ENCODE data around the gene LYPD1. TPM values are rescaled to one million over a fixed set of nuclear protein-coding genes. Genes with fewer than 3 reads are reported as not detected.
"Not testable (repeated sequence)": the region's sequence is repeated elsewhere in the genome, so short reads cannot be mapped to it uniquely, and the experiment has no call there.

LYPD1 gene
- total RNA-seq, 4 donors from 2014 or later = 0.15 to 6.1 (median 1.6) TPM

DNA sequence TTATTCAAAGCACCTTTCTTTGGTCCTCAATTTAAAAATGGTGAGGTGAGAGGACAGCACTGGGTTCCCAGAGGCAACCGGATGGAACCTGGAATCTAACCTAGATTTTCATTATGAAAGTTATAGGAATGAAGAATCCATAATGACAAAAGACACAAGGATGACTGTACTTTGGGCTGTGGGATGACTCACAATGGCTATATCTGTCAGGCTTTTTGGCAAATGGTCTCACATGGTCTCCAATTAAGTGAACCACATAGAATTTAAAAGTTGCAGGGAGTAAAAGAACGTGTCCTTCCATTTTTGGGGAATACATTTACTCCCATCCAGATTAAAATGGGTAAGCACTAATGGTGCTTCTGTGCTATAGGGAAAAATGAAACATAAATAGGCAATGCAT is 31.8 kb upstream of the LYPD1 start:
- Histone ChIP-seq H3K36me3 (no peaks in the 10 kb centered on the region), H3K4me3 (no peak overlapping the region), H3K27me3 (no peaks in the 10 kb centered on the region), H3K27ac (no peak overlapping the region), H3K9me3 (no peaks in the 10 kb centered on the region), H3K4me1 (no peaks in the 10 kb centered on the region)
- DNase-seq = no peak
- WGBS, 2 donors = 68 to 74% methylated on average over 2 of the region's 2 CpGs
- intact Hi-C loops (cut with DNase I) = no loop called here
- no peak for TF ChIP-seq CTCF (IDR thresholded peaks at IDR 0.05)

DNA sequence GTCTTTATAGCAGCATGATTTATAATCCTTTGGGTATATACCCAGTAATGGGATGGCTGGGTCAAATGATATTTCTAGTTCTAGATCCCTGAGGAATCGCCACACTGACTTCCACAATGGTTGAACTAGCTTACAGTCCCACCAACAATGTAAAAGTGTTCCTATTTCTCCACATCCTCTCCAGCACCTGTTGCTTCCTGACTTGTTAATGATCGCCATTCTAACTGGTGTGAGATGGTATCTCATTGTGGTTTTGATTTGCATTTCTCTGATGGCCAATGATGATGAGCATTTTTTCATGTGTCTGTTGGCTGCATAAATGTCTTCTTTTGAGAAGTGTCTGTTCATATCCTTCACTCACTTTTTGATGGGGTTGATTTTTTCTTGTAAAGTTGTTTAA is 29.8 kb upstream of the LYPD1 start:
- DNase-seq; H3K27me3 ChIP-seq; H3K36me3 ChIP-seq; H3K9me3 ChIP-seq; H3K4me1 ChIP-seq; intact Hi-C loops (cut with DNase I); H3K4me3 ChIP-seq; H3K27ac ChIP-seq: not testable (repeated sequence)
- 85 to 88% methylated on average over 1 to 2 of the region's 2 CpGs for WGBS, 2 donors

DNA sequence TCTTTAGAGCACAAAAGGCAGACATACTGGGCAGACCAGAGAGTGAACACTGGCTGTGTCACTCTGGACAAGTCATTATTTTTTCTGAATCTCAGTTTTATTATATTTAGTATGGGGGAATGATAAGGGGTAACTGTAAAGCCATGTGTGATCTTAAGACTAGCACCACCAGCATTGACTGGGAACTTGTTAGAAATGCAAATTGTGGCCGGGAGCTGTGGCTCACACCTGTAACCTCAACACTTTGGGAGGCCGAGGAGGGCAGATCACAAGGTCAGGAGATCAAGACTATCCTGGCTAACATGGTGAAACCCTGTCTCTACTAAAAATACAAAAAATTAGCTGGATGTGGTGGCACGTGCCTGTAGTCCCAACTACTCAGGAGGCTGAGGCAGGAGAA is 28.3 kb upstream of the LYPD1 start:
- DNase-seq; H3K36me3 ChIP-seq; intact Hi-C loops (cut with DNase I); H3K4me1 ChIP-seq; H3K27ac ChIP-seq; H3K27me3 ChIP-seq; H3K9me3 ChIP-seq; H3K4me3 ChIP-seq: not testable (repeated sequence)
- WGBS, 2 donors = 72 to 91% methylated on average over 3 of the region's 3 CpGs

DNA sequence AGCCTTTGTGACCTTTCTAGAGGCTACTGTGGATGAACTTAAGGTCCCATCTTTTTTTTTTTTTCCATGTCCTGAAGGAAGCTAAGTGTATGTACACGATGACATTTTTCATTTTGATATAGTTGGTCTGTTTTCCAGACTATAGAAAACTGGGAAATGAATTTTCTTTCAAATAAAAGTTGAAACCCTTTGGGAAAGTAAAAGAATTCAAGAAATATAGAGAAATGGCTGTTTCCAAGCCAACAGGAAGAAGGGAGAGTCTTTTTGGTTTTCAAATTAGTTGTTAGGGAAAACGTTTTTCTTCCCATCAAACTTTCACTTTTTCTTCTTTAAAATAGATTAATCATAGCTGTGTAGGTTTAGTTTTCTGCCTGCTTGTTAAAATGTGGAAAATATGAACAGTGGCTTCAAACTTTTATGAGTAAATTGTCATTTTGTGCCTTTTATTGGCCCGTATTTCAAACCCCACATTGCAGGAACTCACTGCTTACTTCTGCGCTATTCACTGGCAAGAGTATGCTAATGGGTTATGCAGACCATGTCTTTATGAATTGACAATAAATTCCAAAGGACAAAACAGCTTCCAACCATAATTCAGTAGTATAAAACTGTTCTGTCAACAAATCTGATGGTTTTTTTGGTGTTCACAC is 27.7 kb upstream of the LYPD1 start:
- Histone ChIP-seq H3K4me3 (no peak overlapping the region), H3K36me3 (no peaks in the 10 kb centered on the region), H3K9me3 (no peaks in the 10 kb centered on the region), H3K4me1 (no peaks in the 10 kb centered on the region), H3K27ac (no peak overlapping the region), H3K27me3 (no peaks in the 10 kb centered on the region)
- WGBS, 2 donors = 69 to 70% methylated on average over 4 of the region's 4 CpGs
- TF ChIP-seq POLR2A (IDR thresholded peaks at IDR 0.05) (no peak), CTCF (IDR thresholded peaks at IDR 0.05) (no peak)
- no peak for DNase-seq
- intact Hi-C loops (cut with DNase I) = no loop called here

DNA sequence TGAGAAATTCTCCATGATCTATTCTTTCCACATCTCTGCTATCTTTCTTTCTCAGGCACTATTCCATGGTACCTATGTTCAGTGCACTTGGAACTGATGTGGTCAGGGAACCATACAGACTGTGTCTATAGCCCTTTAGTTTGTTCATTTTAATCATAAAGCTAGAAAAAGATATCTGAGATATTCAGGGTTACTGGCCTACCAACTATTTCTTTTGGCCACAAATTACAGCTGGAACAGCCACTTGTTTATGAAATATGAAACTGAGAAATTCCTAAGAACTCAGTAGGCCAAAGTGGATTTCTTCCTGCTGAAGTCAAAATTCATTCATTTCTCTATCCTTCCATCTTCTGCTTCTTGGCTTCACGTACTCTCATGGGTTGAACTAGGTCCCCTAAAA is 22.8 kb upstream of the LYPD1 start:
- Histone ChIP-seq H3K4me3 (no peak overlapping the region), H3K27me3 (no peaks in the 10 kb centered on the region), H3K27ac (no peak overlapping the region), H3K4me1 (no peaks in the 10 kb centered on the region), H3K36me3 (no peaks in the 10 kb centered on the region), H3K9me3 (no peaks in the 10 kb centered on the region)
- DNase-seq = no peak
- TF ChIP-seq CTCF (IDR thresholded peaks at IDR 0.05) (no peak), POLR2A (IDR thresholded peaks at IDR 0.05) (no peak)
- 85 to 86% methylated on average over 1 of the region's 1 CpG for WGBS, 2 donors
- intact Hi-C loops (cut with DNase I) = no loop called here

DNA sequence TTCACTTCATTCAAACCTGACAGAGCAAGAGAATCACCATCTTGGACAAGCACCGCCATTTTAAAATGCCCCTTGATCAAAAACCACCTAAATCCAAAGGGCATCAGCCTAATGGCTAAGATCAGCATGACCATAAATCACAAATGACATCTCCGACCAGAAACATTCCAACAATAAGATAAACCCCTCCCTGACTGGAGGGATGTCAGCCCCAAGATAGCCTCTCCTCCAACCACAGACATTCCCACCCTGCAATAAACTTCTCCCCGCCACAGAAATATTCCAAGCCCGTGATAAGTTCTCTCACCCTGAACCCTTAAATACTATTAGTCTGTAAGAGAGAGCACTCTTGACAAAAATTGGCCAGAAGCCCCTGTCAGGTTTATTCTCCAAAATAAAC is 21.6 kb upstream of the LYPD1 start:
- no peaks in the 10 kb centered on the region for H3K36me3 ChIP-seq

More for the DNA sequence above, 21.6 kb upstream of the LYPD1 start:
- Histone ChIP-seq H3K4me3 (no peak overlapping the region), H3K9me3 (no peaks in the 10 kb centered on the region), H3K27me3 (no peaks in the 10 kb centered on the region), H3K4me1 (no peaks in the 10 kb centered on the region), H3K27ac (no peak overlapping the region)
- TF ChIP-seq CTCF (IDR thresholded peaks at IDR 0.05) (no peak), POLR2A (IDR thresholded peaks at IDR 0.05) (no peak)
- 90% methylated on average over 3 of the region's 4 CpGs for WGBS, 2 donors
- intact Hi-C loops (cut with DNase I) = no loop called here
- no peak for DNase-seq
